ENCODE measurements around the gene SNRPA.

The SNRPA gene

GRCh38 chr19:40804783-40805242 lies 53.8 kb downstream of the SNRPA start:
- H3K4me3 ChIP-seq (ENCODE audit: low read depth, low read length), result no peak overlapping the region
- peak; percentile 18; the same call in 1 of the 2 replicates for TF ChIP-seq CTCF (IDR thresholded peaks at IDR 0.05; ENCODE audit: low read depth, low read length)

GRCh38 chr19:40805258-40805868 lies 54.4 kb downstream of the SNRPA start:
- H3K4me3 ChIP-seq (ENCODE audit: low read depth, low read length), result no peak overlapping the region
- TF ChIP-seq CTCF (IDR thresholded peaks at IDR 0.05; ENCODE audit: low read depth, low read length), result no peak

GRCh38 chr19:40806423-40807146 lies 55.6 kb downstream of the SNRPA start:
- H3K4me3 ChIP-seq (ENCODE audit: low read depth, low read length), result no peak overlapping the region

GRCh38 chr19:40807147-40808020 lies 56.4 kb downstream of the SNRPA start:
- no peak for TF ChIP-seq CTCF (IDR thresholded peaks at IDR 0.05; ENCODE audit: low read depth, low read length)
- no peak overlapping the region for H3K4me3 ChIP-seq (ENCODE audit: low read depth, low read length)

More at GRCh38 chr19:40806423-40807146, 55.6 kb downstream of the SNRPA start:
- peak; percentile 92 for TF ChIP-seq CTCF (IDR thresholded peaks at IDR 0.05; ENCODE audit: low read depth, low read length)

- no peak for TF ChIP-seq CTCF (IDR thresholded peaks at IDR 0.05; ENCODE audit: low read depth, low read length)
- H3K4me3 ChIP-seq (ENCODE audit: low read depth, low read length), result no peak overlapping the region
Measured at GRCh38 chr19:40808021-40808325, 57.0 kb downstream of the SNRPA start.

GRCh38 chr19:40808497-40808896 lies 57.5 kb downstream of the SNRPA start:
- no peak overlapping the region for H3K4me3 ChIP-seq (ENCODE audit: low read depth, low read length)

More at GRCh38 chr19:40808497-40808896, 57.5 kb downstream of the SNRPA start:
- TF ChIP-seq CTCF (IDR thresholded peaks at IDR 0.05; ENCODE audit: low read depth, low read length), result no peak
